Uterus (tissue), 4 donors: ENCODE measurements around the gene FEZF1. TPM values are rescaled to one million over a fixed set of nuclear protein-coding genes. Genes with fewer than 3 reads are reported as not detected.

Experiments
- DNase-seq, 2 donors: peaks; one replicate each; pipeline ENCODE4 v3.0.0-alpha.2; 2019 to 2020
- H3K27ac ChIP-seq, 2 donors: fragments of 200-600 bp; sonication (generic); 1 replicate in 1 of 2; 2 replicates in 1 of 2; pipeline ENCODE4 v1.5.1; 2016 to 2018
- H3K27me3 ChIP-seq, 2 donors: fragments of 200-600 bp; sonication (generic); one replicate each; pipeline ENCODE4 v1.5.1; 2018 to 2019; ENCODE audit warnings: control low read depth in 1 of 2
- H3K36me3 ChIP-seq, 2 donors: fragments of 200-600 bp; sonication (generic); one replicate each; pipeline ENCODE4 v1.5.1; 2019; ENCODE audit warnings: control low read depth in 1 of 2
- H3K4me1 ChIP-seq, 2 donors: fragments of 200-600 bp; sonication (generic); one replicate each; pipeline ENCODE4 v1.5.1; 2018 to 2019; ENCODE audit warnings: control low read depth in 1 of 2
- H3K4me3 ChIP-seq, 2 donors: fragments of 200-600 bp; sonication (generic); 1 replicate in 1 of 2; 2 replicates in 1 of 2; pipeline ENCODE4 v1.5.1; 2018 to 2019; ENCODE audit warnings: mild to moderate bottlenecking in 1 of 2
- H3K9me3 ChIP-seq, 2 donors: fragments of 200-600 bp; sonication (generic); one replicate each; pipeline ENCODE4 v1.5.1; 2019; ENCODE audit warnings: control low read depth in 1 of 2
- CTCF ChIP-seq, 4 experiments: fragments of 200-600 bp in 2 of 4; fragments of 450-650 bp in 2 of 4; sonication (generic) in 2 of 4; IDR thresholded peaks; one replicate each; pipeline ENCODE4 v1.5.1; 2016 to 2019; ENCODE audit warnings: antibody characterized with exemption in 4 of 4, mild to moderate bottlenecking in 2 of 4, moderate library complexity in 1 of 4
- POLR2A ChIP-seq, 2 donors: fragments of 450-650 bp; IDR thresholded peaks; one replicate each; pipeline ENCODE4 v1.6.1; 2016; ENCODE audit warnings: antibody characterized with exemption in 2 of 2, mild to moderate bottlenecking in 1 of 2, moderate library complexity in 1 of 2
- intact Hi-C: fragments of 100-400 bp; cut with DNase I; formaldehyde crosslinking; loops from one replicate; pipeline ENCODE4 v1.15.1; 2023; ENCODE audit warnings: low total_unique reads
- total RNA-seq, 4 donors: library from RNA; depleted of rRNA in 3 of 4; stranded (reverse); fragments of >200 nt in 3 of 4; gene quantifications; one replicate each; pipeline versions ENCODE4 v1.1.0 to v1.2.4, GENCODE V29; 2014 to 2023
- donor health status: DM: yes; HTN: yes; CAD: no.

FEZF1 gene
- not detected for total RNA-seq

DNA sequence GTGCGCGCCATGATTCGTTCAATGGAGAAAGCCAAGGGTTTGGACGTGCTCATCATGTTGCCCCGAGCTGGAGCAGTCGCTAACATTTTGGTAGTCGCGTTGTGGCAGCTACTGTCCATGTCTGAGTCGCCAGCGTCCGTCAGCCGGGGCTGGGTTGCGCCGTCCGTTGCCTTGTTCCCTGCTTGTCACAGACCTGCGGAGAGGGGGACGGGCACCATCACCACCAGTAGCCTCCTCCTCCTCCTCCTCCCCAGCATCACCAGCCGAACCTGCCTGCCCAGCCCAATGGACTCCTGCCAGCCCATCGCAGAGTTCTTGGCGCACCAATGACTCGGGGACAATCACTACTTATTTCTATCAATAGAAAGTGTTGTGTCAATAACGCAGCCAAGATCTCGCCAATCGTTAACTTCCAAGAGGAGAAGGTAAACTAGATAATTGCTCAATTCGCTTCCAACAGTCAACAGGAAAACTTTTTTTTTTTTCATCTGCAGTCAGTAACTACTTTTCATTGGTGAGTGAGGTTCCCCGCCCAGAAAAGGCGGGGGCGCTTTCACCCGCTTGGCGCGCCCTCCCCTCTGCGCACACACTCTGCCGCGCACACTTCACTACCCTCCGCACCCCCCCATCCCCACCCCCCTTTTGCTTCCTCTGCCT, at the start of gene FEZF1:
Gene FEZF1 (minus strand): TSS at position 432 of the 657 bp plus-strand sequence. CDS start 313 bp downstream, at position 119.
- TF ChIP-seq POLR2A (IDR thresholded peaks at IDR 0.05): no peak
- no peak for TF ChIP-seq CTCF (IDR thresholded peaks at IDR 0.05)
- H3K9me3 ChIP-seq: no peaks in the 10 kb centered on the region
- no peak within 1 kb of the TSS for H3K27ac ChIP-seq
- DNase-seq: no peak
- H3K4me3 ChIP-seq: no peak within 1 kb of the TSS
- intact Hi-C loops: no loop called here
- peaks cover 0 to 8% of the 10 kb centered on the region in 2 donors for H3K4me1 ChIP-seq
- peaks cover 33 to 88% of the 10 kb centered on the region in 2 donors for H3K27me3 ChIP-seq
- H3K36me3 ChIP-seq: no peaks in the 10 kb centered on the region

DNA sequence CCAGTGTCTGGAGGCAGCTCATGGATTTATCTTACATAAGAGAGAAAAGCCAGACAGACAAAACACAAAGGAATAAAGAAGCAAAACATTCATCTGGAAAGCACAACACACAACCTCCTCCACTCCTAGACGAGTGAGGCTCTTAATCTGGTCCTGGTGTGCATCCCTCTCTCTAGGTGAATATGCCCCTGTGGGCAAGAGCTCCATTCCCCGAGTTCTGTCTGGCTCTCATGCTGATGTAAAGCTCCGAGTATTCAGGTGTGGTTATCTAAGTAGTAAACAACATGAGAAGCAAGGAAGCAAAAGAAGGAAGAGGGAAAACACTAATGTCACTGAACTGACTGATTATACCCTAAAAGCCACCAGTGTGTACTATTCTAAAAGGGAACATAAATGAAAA, 47.9 kb upstream of the FEZF1 start:
- no peak for DNase-seq
- Histone ChIP-seq H3K27me3 (no peaks in the 10 kb centered on the region), H3K9me3 (no peaks in the 10 kb centered on the region), H3K36me3 (no peaks in the 10 kb centered on the region), H3K4me1 (no peaks in the 10 kb centered on the region), H3K4me3 (no peak overlapping the region), H3K27ac (no peak overlapping the region)
- intact Hi-C loops: no loop called here
- no peak for TF ChIP-seq POLR2A (IDR thresholded peaks at IDR 0.05)
- TF ChIP-seq CTCF (IDR thresholded peaks at IDR 0.05): no peak

DNA sequence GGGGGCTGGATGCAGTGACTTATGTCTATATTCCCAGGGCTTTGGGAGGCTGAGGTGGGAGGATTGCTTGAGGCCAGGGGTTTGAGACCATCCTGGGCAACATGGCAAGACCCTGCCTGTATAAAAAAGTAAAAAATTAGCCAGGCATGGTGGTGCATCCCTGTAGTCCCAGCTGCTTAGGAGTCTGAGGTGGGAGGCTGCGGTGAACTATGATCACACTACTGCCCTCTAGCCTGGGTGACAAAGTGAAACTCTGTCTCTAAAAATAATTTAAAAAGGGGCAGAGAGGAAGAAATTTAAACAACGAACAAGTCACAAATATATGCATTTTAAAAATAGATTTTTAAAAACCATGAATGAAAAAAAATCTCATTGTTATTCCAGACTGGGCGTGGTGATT, 46.2 kb upstream of the FEZF1 start:
- Histone ChIP-seq H3K9me3 (no peaks in the 10 kb centered on the region), H3K4me3 (no peak overlapping the region), H3K27me3 (no peaks in the 10 kb centered on the region), H3K4me1 (no peaks in the 10 kb centered on the region), H3K36me3 (no peaks in the 10 kb centered on the region), H3K27ac (no peak overlapping the region)
- intact Hi-C loops: no loop called here
- TF ChIP-seq CTCF (IDR thresholded peaks at IDR 0.05) (no peak), POLR2A (IDR thresholded peaks at IDR 0.05) (no peak)
- no peak for DNase-seq

DNA sequence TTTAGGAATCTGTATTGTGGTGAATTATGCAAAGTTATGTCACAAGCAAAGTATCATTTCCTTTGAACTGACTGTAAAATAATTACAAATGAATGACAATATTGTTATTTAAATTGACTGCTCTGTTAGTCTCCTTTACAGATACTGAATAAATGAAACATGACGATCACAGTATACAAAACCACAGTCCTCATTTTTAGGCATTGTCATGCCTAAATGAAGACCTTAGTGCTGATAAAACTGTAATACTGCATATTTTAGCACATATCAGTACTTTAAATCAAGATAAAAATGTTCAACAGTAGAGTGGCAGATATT, 39.7 kb upstream of the FEZF1 start:
- intact Hi-C loops: no loop called here
- H3K27ac ChIP-seq: no peak overlapping the region
- no peak for DNase-seq
- H3K27me3 ChIP-seq: no peaks in the 10 kb centered on the region
- no peaks in the 10 kb centered on the region for H3K36me3 ChIP-seq
- H3K9me3 ChIP-seq: no peaks in the 10 kb centered on the region
- H3K4me3 ChIP-seq: no peak overlapping the region
- TF ChIP-seq CTCF (IDR thresholded peaks at IDR 0.05): no peak
- no peak for TF ChIP-seq POLR2A (IDR thresholded peaks at IDR 0.05)
- H3K4me1 ChIP-seq: no peaks in the 10 kb centered on the region

- no peaks in the 10 kb centered on the region for H3K9me3 ChIP-seq
- H3K36me3 ChIP-seq: no peaks in the 10 kb centered on the region
- no peak overlapping the region for H3K4me3 ChIP-seq
- H3K4me1 ChIP-seq: no peaks in the 10 kb centered on the region
- intact Hi-C loops: no loop called here
- H3K27me3 ChIP-seq: no peaks in the 10 kb centered on the region
- H3K27ac ChIP-seq: no peak overlapping the region
- no peak for TF ChIP-seq CTCF (IDR thresholded peaks at IDR 0.05)
- TF ChIP-seq POLR2A (IDR thresholded peaks at IDR 0.05): no peak
- no peak for DNase-seq
These were observed 39.2 kb upstream of the FEZF1 start for GRCh38 chr7:122343601-122344302.
